Activated B cell treated with CpG ODN at 0.5 μM for 24 hours (primary cell): ENCODE data around the gene RGS17. TPM values are rescaled to one million over a fixed set of nuclear protein-coding genes. Genes with fewer than 3 reads are reported as not detected.

Source experiments
- ATAC-seq: fragments of 200-7000 bp; cut with Tn5 transposase; one replicate; pipeline ENCODE4 v1.10.0; 2021; ENCODE audit warnings: low read depth, mild to moderate bottlenecking, moderate library complexity
- CTCF ChIA-PET: fragments of 350-600 bp; sonication (Branson Sonifier 250); formaldehyde crosslinking; loops from one replicate; lab custom pipeline; 2021; ENCODE audit warnings: antibody characterized with exemption; lab: Charles Lee
- POLR2A ChIA-PET: fragments of 350-600 bp; sonication (Branson Sonifier 250); formaldehyde crosslinking; loops from one replicate; lab custom pipeline; 2021; ENCODE audit warnings: antibody characterized with exemption; lab: Charles Lee
- DNase-seq: peaks from one replicate; pipeline ENCODE4 v3.0.0; 2022
- H3K27ac Mint-ChIP-seq: one replicate; pipeline ENCODE4 v1.8.0; 2020; ENCODE audit warnings: mixed read lengths
- H3K27me3 Mint-ChIP-seq: one replicate; pipeline ENCODE4 v1.8.0; 2021; ENCODE audit warnings: mixed read lengths
- H3K36me3 Mint-ChIP-seq: one replicate; pipeline ENCODE4 v1.8.0; 2021; ENCODE audit warnings: low read depth, mixed read lengths
- H3K4me1 Mint-ChIP-seq: one replicate; pipeline ENCODE4 v1.8.0; 2021; ENCODE audit warnings: mixed read lengths
- H3K4me3 Mint-ChIP-seq: one replicate; pipeline ENCODE4 v1.8.0; 2020; ENCODE audit warnings: mild to moderate bottlenecking, mixed read lengths
- H3K9me3 Mint-ChIP-seq: one replicate; pipeline ENCODE4 v1.8.0; 2020; ENCODE audit warnings: mixed read lengths
- intact Hi-C: fragments of 100-400 bp; cut with micrococcal nuclease; formaldehyde crosslinking; loops from one replicate; pipeline ENCODE4 v1.15.1; 2024
- total RNA-seq: library from RNA; stranded (reverse); gene quantifications from 2 replicates; pipeline ENCODE4 v1.2.3, GENCODE V29; 2022
- TF ChIP-seq, protein P1 (sequence below): fragments of 200-600 bp; IDR thresholded peaks from one replicate; pipeline ENCODE4 v1.8.0; 2022; ENCODE audit warnings: antibody characterized with exemption, mild to moderate bottlenecking

RGS17 gene
- total RNA-seq, 1 donor from 2014 or later: not detected

DNA sequence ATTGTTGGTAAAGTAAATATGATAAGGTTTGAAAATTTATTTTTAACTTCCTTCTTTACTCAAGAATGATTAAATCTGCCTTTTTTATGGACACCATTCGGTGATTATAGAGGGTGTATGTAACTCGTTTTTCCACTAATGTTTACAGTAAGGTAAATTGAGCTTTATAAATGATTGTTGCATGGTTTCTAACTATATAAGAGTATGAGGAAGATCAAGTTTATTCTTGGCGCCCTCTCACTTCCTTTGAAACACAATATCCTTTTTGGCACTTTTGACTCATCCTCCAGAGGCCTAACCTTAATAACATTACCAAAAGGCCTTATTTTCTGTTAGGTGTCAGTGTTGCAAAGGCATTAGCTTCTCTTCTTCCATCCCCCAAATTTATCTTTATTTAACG lies 86.8 kb downstream of the RGS17 start:
- Mint-ChIP-seq H3K4me3 (no peak overlapping the region), H3K36me3 (no peaks in the 10 kb centered on the region), H3K9me3 (peaks cover 2% of the 10 kb centered on the region), H3K27ac (no peak overlapping the region), H3K27me3 (peaks cover 3% of the 10 kb centered on the region), H3K4me1 (no peaks in the 10 kb centered on the region)
- DNase-seq: no peak
- intact Hi-C loops: no loop called here
- TF ChIP-seq, protein P1, sequence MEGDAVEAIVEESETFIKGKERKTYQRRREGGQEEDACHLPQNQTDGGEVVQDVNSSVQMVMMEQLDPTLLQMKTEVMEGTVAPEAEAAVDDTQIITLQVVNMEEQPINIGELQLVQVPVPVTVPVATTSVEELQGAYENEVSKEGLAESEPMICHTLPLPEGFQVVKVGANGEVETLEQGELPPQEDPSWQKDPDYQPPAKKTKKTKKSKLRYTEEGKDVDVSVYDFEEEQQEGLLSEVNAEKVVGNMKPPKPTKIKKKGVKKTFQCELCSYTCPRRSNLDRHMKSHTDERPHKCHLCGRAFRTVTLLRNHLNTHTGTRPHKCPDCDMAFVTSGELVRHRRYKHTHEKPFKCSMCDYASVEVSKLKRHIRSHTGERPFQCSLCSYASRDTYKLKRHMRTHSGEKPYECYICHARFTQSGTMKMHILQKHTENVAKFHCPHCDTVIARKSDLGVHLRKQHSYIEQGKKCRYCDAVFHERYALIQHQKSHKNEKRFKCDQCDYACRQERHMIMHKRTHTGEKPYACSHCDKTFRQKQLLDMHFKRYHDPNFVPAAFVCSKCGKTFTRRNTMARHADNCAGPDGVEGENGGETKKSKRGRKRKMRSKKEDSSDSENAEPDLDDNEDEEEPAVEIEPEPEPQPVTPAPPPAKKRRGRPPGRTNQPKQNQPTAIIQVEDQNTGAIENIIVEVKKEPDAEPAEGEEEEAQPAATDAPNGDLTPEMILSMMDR: no peak
- CTCF ChIA-PET: no interaction called here
- POLR2A ChIA-PET: no interaction called here
- ATAC-seq: no peak

DNA sequence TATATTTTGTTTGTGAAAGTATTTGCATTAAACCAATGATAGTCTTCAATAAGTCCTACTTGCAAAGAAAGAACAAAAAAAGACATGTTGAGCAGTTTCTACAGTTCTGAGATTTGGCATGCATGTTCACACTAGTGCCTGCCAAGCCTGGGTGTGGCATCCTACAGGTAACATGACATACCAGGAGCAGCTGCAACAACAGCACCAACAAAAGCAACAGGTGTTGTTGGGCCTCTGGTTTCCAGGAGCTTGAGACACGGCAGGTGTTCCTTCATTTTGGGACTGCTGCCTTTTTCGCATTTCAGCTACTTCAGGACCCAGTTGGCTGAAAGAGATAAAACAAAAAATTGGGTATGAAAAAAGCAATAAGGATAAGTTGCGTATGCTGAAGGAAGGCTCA lies 87.4 kb downstream of the RGS17 start:
- H3K9me3 Mint-ChIP-seq: peaks cover 2% of the 10 kb centered on the region
- TF ChIP-seq, protein P1: no peak
- DNase-seq (no peak), ATAC-seq (no peak)
- peaks cover 5% of the 10 kb centered on the region for H3K27me3 Mint-ChIP-seq
- H3K4me3 Mint-ChIP-seq: no peak overlapping the region
- ChIA-PET CTCF (no interaction called here), POLR2A (no interaction called here)
- intact Hi-C loops: no loop called here
- no peaks in the 10 kb centered on the region for H3K36me3 Mint-ChIP-seq
- no peak overlapping the region for H3K27ac Mint-ChIP-seq
- no peaks in the 10 kb centered on the region for H3K4me1 Mint-ChIP-seq

DNA sequence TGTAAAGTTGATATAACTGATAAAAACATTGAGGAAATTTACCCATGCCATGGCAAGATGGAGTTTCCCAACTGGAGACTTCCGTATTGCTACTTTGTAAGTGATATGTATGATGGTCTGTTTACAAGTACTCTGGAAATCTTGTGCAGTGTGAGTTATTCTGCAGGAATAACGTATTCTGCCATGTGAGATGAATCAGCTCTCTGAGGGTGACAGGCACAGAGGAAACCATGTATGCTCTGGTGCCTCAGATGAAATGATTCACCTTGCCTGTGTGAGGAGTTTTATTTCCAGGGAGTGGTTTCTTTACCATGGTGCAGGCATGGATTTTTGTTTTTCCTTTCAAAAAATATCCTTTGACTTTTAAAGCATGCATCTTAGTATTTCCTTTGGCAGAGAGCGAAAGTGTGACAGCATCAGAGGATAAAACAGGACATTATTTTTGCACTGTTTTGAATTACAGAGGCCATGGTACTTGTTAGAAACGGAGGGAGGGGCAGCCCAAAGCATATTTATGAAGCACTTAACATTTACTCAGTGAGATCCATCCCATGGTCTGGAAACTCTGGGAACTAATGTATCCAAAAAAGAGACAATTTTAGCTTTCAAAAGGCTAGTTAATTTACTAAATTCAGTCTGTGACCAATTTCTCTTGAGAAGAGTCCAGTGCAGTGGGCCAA lies 92.6 kb downstream of the RGS17 start:
- intact Hi-C loops: no loop called here
- TF ChIP-seq, protein P1: no peak
- Mint-ChIP-seq H3K4me1 (no peaks in the 10 kb centered on the region), H3K9me3 (no peaks in the 10 kb centered on the region), H3K36me3 (no peaks in the 10 kb centered on the region), H3K27me3 (peaks cover 16% of the 10 kb centered on the region), H3K27ac (no peak overlapping the region), H3K4me3 (no peak overlapping the region)
- ATAC-seq (no peak), DNase-seq (no peak)
- CTCF ChIA-PET: no interaction called here
- POLR2A ChIA-PET: no interaction called here

DNA sequence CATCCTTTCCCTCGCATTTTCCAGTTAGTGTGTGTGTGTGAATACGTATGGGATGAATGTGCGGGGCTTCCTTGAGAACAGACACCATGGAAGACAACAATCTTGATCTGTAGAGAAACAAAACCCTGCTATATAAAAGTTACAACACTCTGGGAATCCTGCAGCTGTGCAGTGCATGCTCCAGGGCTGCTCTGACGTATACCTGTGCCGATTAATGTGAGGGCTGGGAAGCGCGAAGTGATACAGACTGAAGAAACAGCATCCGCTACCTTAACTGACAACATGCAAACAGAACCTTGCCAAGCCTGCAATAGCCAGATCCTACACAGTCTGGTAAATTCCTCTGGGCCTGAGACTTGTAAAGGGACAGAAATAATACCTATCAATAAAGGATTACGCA lies 96.9 kb downstream of the RGS17 start:
- TF ChIP-seq, protein P1: no peak
- no peaks in the 10 kb centered on the region for H3K36me3 Mint-ChIP-seq
- CTCF ChIA-PET: no interaction called here
- no peak overlapping the region for H3K4me3 Mint-ChIP-seq
- DNase-seq: no peak
- POLR2A ChIA-PET: no interaction called here
- peaks cover 14% of the 10 kb centered on the region for H3K27me3 Mint-ChIP-seq
- H3K4me1 Mint-ChIP-seq: no peaks in the 10 kb centered on the region
- H3K27ac Mint-ChIP-seq: no peak overlapping the region
- no peaks in the 10 kb centered on the region for H3K9me3 Mint-ChIP-seq
- intact Hi-C loops: no loop called here
- no peak for ATAC-seq

DNA sequence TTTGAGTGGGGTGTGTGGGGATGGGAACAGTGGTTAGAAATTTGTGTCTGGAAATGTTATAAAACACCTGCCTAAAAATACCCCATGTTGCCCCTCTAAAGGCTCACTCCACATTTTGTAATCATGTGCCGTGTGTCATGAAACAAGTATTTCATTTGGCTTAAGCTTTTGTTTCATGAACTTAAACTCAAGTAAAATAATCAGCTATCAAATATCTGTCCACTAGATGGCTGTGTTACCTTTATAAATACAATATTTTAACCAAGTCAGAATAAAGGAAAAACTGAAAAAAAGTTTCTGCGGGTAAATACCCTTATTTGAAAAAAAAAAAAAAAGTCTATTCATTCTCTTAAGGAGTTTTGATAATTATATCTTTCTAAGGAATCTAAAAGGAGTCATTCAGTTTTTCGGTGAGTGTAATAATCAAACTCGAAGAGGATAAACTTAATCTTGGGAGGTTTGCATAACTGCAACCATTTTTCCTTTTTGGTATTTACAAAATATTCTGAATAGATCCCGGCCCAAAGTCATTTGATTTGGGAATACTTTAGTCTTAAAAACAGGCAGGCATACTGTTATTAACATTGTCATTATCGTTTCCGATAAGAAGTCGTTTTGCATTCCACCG lies 98.7 kb downstream of the RGS17 start:
- intact Hi-C loops: no loop called here
- no peak overlapping the region for H3K4me3 Mint-ChIP-seq
- DNase-seq (no peak), ATAC-seq (no peak)
- H3K27ac Mint-ChIP-seq: no peak overlapping the region
- no peaks in the 10 kb centered on the region for H3K4me1 Mint-ChIP-seq
- CTCF ChIA-PET: interaction anchor here (0.7 kb wide), 1 partner anchor 237 kb away, joined by 3 read pairs; no protein-coding TSS in a partner anchor
- H3K36me3 Mint-ChIP-seq: no peaks in the 10 kb centered on the region
- POLR2A ChIA-PET: interaction anchor here (0.7 kb wide), 1 partner anchor 34 kb away, joined by 3 read pairs; no protein-coding TSS in a partner anchor
- H3K9me3 Mint-ChIP-seq: no peaks in the 10 kb centered on the region
- TF ChIP-seq, protein P1: no peak
- H3K27me3 Mint-ChIP-seq: peaks cover 6% of the 10 kb centered on the region
